HUES6 (cell line): ENCODE data around the gene CASR.
A peak's percentile ranks its signal among the peaks of the same experiment; 100 is the strongest.
"Not testable (repeated sequence)": the region's sequence is repeated elsewhere in the genome, so short reads cannot be mapped to it uniquely, and the experiment has no call there.

Source experiments
- H3K27ac ChIP-seq: 2 replicates; pipeline ENCODE4 v1.7.0; 2013; ENCODE audit warnings: low read depth, mild to moderate bottlenecking, low read length, inconsistent platforms
- H3K27me3 ChIP-seq: 2 replicates; pipeline ENCODE4 v1.6.1; 2013; ENCODE audit warnings: low read length; ENCODE audit not compliant: control insufficient read depth, insufficient read depth
- H3K36me3 ChIP-seq: 2 replicates; pipeline ENCODE4 v1.6.1; 2013; ENCODE audit warnings: low read length; ENCODE audit not compliant: control insufficient read depth, insufficient read depth
- H3K4me1 ChIP-seq: 2 replicates; pipeline ENCODE4 v1.6.1; 2013; ENCODE audit warnings: low read length; ENCODE audit not compliant: control insufficient read depth, insufficient read depth
- H3K4me3 ChIP-seq: 2 replicates; pipeline ENCODE4 v1.5.1; 2013; ENCODE audit warnings: low read depth, low read length
- H3K9ac ChIP-seq: one replicate; pipeline ENCODE4 v1.6.1; 2013; ENCODE audit warnings: mild to moderate bottlenecking, low read length
- H3K9me3 ChIP-seq: 2 replicates; pipeline ENCODE4 v1.6.1; 2013; ENCODE audit warnings: low read depth, low read length; ENCODE audit not compliant: control insufficient read depth, insufficient read depth

Gene CASR, protein sequence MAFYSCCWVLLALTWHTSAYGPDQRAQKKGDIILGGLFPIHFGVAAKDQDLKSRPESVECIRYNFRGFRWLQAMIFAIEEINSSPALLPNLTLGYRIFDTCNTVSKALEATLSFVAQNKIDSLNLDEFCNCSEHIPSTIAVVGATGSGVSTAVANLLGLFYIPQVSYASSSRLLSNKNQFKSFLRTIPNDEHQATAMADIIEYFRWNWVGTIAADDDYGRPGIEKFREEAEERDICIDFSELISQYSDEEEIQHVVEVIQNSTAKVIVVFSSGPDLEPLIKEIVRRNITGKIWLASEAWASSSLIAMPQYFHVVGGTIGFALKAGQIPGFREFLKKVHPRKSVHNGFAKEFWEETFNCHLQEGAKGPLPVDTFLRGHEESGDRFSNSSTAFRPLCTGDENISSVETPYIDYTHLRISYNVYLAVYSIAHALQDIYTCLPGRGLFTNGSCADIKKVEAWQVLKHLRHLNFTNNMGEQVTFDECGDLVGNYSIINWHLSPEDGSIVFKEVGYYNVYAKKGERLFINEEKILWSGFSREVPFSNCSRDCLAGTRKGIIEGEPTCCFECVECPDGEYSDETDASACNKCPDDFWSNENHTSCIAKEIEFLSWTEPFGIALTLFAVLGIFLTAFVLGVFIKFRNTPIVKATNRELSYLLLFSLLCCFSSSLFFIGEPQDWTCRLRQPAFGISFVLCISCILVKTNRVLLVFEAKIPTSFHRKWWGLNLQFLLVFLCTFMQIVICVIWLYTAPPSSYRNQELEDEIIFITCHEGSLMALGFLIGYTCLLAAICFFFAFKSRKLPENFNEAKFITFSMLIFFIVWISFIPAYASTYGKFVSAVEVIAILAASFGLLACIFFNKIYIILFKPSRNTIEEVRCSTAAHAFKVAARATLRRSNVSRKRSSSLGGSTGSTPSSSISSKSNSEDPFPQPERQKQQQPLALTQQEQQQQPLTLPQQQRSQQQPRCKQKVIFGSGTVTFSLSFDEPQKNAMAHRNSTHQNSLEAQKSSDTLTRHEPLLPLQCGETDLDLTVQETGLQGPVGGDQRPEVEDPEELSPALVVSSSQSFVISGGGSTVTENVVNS

DNA sequence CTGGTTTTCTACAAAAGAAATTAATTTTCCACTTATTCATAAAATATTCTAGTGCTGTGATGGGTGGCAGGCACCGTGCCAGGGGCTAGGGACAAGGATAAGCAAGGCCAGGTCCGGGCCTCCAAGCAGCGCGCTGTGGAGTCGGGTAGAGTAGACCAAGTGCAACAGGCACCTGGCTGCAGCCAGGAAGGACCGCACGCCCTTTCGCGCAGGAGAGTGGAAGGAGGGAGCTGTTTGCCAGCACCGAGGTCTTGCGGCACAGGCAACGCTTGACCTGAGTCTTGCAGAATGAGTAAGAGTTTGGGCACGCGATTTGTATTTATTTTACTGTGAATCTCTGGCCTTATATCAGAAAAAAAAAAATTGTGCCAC, at the start of gene CASR:
Gene CASR (plus strand): TSS at position 148 of the 372 bp plus-strand sequence. CDS start 70,522 bp downstream, outside the sequence.
- no peaks in the 10 kb centered on the region for H3K36me3 ChIP-seq
- no peaks in the 10 kb centered on the region for H3K4me1 ChIP-seq
- no peak within 1 kb of the TSS for H3K27ac ChIP-seq
- H3K9me3 ChIP-seq, result no peaks in the 10 kb centered on the region
- peak within 1 kb of the TSS; percentile 76 for H3K4me3 ChIP-seq
- peak within 1 kb of the TSS; percentile 31 for H3K9ac ChIP-seq
- H3K27me3 ChIP-seq, result peaks cover 86% of the 10 kb centered on the region

DNA sequence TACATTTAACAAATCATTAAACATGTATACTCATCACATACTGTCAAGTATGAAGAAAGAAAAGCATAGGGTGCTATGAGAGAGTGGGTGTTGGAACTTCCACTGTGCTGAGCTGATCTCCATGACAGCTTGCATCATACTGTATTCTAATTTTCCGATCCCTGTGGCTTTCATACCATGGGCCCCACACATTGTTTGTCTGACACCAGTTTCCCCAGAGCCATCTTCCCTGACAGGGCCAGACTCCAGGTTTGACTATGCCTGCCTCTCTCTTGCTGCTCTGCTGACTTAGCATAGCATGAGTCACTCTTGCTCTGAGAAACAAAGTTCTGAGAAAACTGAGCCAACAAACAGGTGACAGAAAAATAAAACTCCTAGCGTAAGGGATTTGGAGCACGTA, 37.0 kb upstream of the CASR start:
- Histone ChIP-seq H3K9ac (no peak overlapping the region), H3K9me3 (peaks cover 11% of the 10 kb centered on the region), H3K36me3 (no peaks in the 10 kb centered on the region), H3K27me3 (no peaks in the 10 kb centered on the region), H3K4me3 (no peak overlapping the region), H3K27ac (no peak overlapping the region), H3K4me1 (no peaks in the 10 kb centered on the region)

DNA sequence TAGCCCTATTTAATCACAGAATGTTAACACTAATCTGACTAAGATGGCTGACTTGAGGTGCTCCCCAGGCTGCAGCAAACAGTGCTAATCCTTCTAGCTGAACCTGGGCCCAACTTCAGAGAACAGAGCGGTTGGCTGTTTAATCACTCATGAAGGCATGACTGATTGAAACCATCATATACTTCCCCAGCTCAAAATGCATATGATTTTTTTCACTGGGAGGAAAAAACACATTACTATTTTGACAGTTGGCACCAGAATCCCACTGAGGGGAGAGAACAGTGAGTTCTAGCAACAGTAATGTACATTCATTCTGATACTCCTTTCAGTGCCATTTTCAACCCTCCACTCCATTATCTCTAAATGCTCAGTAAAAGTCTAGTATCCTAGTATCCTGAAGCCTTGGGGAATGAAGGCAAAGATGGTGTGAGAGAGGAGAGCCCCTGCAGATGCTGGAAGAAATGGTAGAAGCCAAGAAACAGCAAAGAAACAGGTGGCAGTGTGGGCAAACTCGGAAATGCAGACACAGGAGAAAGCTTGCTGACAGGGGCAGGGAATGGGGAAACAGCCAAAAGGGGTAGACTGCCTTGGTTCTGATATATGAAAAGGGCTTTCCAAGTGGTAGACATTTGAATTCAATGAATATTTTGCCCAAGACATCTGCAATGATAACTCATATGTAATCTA, 34.4 kb upstream of the CASR start:
- no peak overlapping the region for H3K4me3 ChIP-seq
- peaks cover 7% of the 10 kb centered on the region for H3K9me3 ChIP-seq
- H3K4me1 ChIP-seq, result no peaks in the 10 kb centered on the region
- no peak overlapping the region for H3K9ac ChIP-seq
- H3K27me3 ChIP-seq, result no peaks in the 10 kb centered on the region
- H3K36me3 ChIP-seq, result no peaks in the 10 kb centered on the region
- no peak overlapping the region for H3K27ac ChIP-seq

DNA sequence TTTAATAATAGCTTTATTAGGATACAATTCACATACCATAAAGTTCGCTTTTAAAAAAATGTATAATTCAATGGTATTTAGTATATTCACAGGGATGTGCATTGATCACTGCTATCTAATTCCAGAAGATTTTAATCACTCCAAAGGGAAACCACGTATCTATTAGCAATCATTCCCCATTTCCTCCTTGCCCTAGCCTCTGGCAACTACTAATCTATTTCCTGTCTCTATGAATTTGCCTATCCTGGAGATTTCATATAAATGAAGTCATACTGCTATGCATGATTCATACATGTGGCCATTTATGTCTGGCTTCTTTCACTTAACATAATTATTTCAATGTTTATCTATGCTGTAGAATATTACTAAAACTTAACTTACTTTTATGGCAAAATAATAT, 32.0 kb upstream of the CASR start:
- Histone ChIP-seq H3K4me3 (no peak overlapping the region), H3K9me3 (peaks cover 14% of the 10 kb centered on the region), H3K4me1 (no peaks in the 10 kb centered on the region), H3K36me3 (no peaks in the 10 kb centered on the region), H3K9ac (no peak overlapping the region), H3K27me3 (no peaks in the 10 kb centered on the region), H3K27ac (no peak overlapping the region)

DNA sequence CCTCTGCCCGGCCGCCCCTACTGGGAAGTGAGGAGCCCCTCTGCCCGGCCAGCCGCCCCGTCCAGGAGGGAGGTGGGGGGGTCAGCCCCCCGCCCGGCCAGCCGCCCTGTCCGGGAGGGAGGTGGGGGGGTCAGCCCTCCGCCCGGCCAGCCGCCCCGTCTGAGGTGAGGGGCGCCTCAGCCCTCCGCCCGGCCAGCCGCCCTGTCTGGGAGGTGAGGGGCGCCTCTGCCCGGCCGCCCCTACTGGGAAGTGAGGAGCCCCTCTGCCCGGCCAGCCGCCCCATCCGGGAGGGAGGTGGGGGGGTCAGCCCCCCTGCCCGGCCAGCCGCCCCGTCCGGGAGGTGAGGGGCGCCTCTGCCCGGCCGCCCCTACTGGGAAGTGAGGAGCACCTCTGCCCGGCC, 18.5 kb upstream of the CASR start:
- H3K4me3 ChIP-seq, H3K9me3 ChIP-seq, H3K27ac ChIP-seq, H3K4me1 ChIP-seq, H3K9ac ChIP-seq, H3K36me3 ChIP-seq, H3K27me3 ChIP-seq: not testable (repeated sequence)

DNA sequence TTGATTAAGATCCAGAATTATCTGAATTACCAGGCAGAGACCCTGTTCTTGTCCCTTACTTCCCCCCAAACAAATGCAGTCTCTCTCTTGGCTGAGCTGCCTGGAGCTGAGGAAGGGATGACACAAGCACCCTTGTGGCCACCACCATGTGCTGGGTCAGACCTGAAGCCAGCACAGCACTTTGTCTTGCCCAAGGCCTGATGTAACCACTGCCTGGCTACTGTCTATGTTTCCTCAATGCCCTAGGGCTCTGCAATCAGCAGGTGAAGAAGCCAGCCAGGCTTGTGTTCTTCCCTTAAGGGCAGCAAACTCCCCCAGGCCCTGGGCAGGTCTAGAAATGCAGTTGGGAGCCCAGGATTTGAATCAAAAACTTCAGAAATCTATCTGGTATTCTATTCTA, 15.8 kb upstream of the CASR start:
- no peak overlapping the region for H3K27ac ChIP-seq

DNA sequence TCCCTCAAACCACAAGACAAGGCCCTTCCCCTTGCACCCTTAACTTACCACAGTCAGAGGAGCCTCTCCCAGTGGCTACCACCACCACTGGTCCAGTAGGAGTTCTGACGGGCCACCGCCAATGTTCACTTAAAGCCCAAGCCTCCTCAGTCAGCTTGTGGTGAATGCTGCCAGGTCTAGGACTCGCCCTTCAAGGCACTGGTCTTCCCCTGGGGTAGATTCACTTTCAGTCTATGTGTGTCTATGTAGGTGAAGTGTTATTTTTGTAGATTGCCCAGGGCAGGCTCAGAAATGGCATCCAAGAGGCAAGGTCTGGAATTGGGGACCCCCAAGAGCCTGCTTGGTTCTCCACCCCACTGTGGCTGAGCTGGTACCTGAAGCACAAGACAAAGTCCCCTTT, 15.4 kb upstream of the CASR start:
- Histone ChIP-seq H3K36me3 (no peaks in the 10 kb centered on the region), H3K4me1 (no peaks in the 10 kb centered on the region), H3K9ac (no peak overlapping the region), H3K9me3 (no peaks in the 10 kb centered on the region), H3K27ac (no peak overlapping the region), H3K27me3 (no peaks in the 10 kb centered on the region), H3K4me3 (no peak overlapping the region)

More for the DNA sequence above, 15.8 kb upstream of the CASR start:
- Histone ChIP-seq H3K4me1 (no peaks in the 10 kb centered on the region), H3K9me3 (no peaks in the 10 kb centered on the region), H3K27me3 (no peaks in the 10 kb centered on the region), H3K4me3 (no peak overlapping the region), H3K9ac (no peak overlapping the region), H3K36me3 (no peaks in the 10 kb centered on the region)

DNA sequence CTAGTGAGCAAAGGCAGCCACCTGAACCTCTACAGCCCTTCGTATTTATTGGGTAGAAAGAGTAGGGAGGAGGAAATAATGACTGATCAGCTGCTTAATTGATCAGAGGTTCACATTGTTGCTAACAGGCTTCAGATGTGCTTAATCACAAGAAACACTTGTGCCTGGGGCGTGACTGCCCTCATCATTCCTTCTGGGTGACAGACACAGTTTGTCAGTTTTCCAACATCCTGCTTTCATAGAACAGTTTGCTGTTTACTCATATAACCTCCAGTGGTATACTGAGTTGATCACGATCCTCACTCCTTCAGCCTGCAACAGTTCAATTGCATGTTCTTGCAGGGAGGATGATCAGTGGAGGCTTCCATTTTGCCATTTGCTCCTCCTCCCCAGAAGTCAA, 13.6 kb upstream of the CASR start:
- H3K9ac ChIP-seq, result no peak overlapping the region
- no peak overlapping the region for H3K27ac ChIP-seq
- no peaks in the 10 kb centered on the region for H3K36me3 ChIP-seq
- H3K4me3 ChIP-seq, result no peak overlapping the region
- H3K4me1 ChIP-seq, result no peaks in the 10 kb centered on the region
- H3K27me3 ChIP-seq, result no peaks in the 10 kb centered on the region
- H3K9me3 ChIP-seq, result no peaks in the 10 kb centered on the region

DNA sequence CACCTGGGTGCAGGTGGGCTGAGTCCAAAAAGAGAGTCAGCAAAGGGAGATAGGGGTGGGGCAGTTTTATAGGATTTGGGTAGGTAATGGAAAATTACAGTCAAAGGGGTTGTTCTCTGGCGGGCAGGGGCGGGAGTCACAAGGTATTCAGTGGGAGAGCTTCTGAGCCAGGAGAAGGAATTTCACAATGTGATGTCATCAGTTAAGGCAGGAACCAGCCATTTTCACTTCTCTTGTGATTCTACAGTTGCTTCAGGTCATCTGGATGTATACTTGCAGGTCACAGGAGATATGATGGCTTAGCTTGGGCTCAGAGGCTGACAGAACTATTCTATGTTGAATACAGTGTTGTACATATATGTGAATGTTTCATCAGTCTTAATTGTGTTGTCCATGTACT, 12.1 kb upstream of the CASR start:
- not testable (repeated sequence) for H3K9me3 ChIP-seq, H3K4me3 ChIP-seq

DNA sequence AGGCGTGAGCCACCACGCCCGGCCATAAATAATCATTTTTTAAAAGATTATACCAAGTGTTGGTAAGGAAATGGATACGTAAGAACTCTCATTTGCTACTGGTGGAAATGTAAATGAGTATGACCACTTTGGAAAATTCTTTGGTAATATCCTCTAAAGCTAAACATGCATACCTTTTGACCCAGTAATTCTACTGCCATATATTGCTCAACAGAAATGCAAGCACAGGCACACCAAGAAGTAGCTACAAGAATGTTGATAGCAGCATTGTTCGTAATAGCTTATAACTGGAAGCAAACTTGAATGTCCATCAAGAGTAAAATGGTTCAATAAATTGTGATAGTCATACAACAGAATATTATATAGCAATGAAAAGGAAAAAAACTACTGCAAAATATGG, 4.8 kb upstream of the CASR start:
- Histone ChIP-seq H3K27me3 (peaks cover 38% of the 10 kb centered on the region), H3K27ac (no peak overlapping the region)

More for the DNA sequence above, 12.1 kb upstream of the CASR start:
- H3K9ac ChIP-seq, H3K4me1 ChIP-seq, H3K36me3 ChIP-seq, H3K27me3 ChIP-seq, H3K27ac ChIP-seq: not testable (repeated sequence)

More for the DNA sequence above, 4.8 kb upstream of the CASR start:
- no peak overlapping the region for H3K9ac ChIP-seq
- no peaks in the 10 kb centered on the region for H3K36me3 ChIP-seq
- no peaks in the 10 kb centered on the region for H3K9me3 ChIP-seq
- no peaks in the 10 kb centered on the region for H3K4me1 ChIP-seq
- no peak overlapping the region for H3K4me3 ChIP-seq
